K562 (cell line): ENCODE data around the gene FGF21.
A peak's percentile ranks its signal among the peaks of the same experiment; 100 is the strongest.

ENCODE experiments used
- BHLHE40 ChIP-seq: IDR thresholded peaks from 2 replicates; pipeline ENCODE4 v1.6.1; 2011; ENCODE audit warnings: low read length, improper control_type of control experiment
- CBX1 ChIP-seq: sonication (generic); IDR thresholded peaks from 2 replicates; pipeline ENCODE4 v1.6.1; 2016; ENCODE audit warnings: antibody characterized with exemption, low read depth, mild to moderate bottlenecking
- CEBPZ ChIP-seq: fragments of 150-350 bp; IDR thresholded peaks from 2 replicates; pipeline ENCODE4 v1.6.1; 2014; ENCODE audit warnings: low read depth, mild to moderate bottlenecking, low read length, borderline replicate concordance
- CTCF ChIP-seq, 3 experiments: IDR thresholded peaks in 2 of 3; conservative IDR thresholded peaks in 1 of 3; 2 replicates each; pipeline ENCODE4 v1.5.1; 2011 to 2012; ENCODE audit warnings: low read length in 3 of 3, mild to moderate bottlenecking in 3 of 3, control low read depth in 2 of 3, improper control_type of control experiment in 1 of 3, inconsistent platforms in 1 of 3, low read depth in 1 of 3, mixed read lengths in 1 of 3, moderate library complexity in 1 of 3; ENCODE audit not compliant: insufficient read depth in 2 of 3
- EZH2 ChIP-seq: IDR thresholded peaks from 2 replicates; pipeline ENCODE4 v1.6.1; 2012; ENCODE audit warnings: low read depth, mild to moderate bottlenecking, inconsistent platforms, low read length, borderline replicate concordance
- FOXM1 ChIP-seq, 2 experiments: fragments of 450-650 bp in 1 of 2; sonication (generic) in 1 of 2; formaldehyde crosslinking in 1 of 2; IDR thresholded peaks; 2 replicates each; pipeline versions ENCODE4 v1.6.1 to v1.9.0; 2017 to 2022; ENCODE audit warnings: low read depth in 2 of 2, mild to moderate bottlenecking in 2 of 2, missing genetic modification reagents in 1 of 2, moderate library complexity in 1 of 2
- MCM5 ChIP-seq: fragments of 450-650 bp; IDR thresholded peaks from 2 replicates; pipeline ENCODE4 v1.6.1; 2016; ENCODE audit warnings: low read depth
- MYC ChIP-seq, 2 experiments: fragments of 250-450 bp in 1 of 2; sonication (Bioruptor Pico) in 1 of 2; IDR thresholded peaks; 2 replicates each; pipeline versions ENCODE4 v1.5.1 to v1.6.1; 2012 to 2021; ENCODE audit warnings: low read depth in 2 of 2, borderline replicate concordance in 1 of 2, improper control_type of control experiment in 1 of 2, low read length in 1 of 2, mild to moderate bottlenecking in 1 of 2, moderate library complexity in 1 of 2
- NFRKB ChIP-seq: fragments of 450-650 bp; IDR thresholded peaks from 2 replicates; pipeline ENCODE4 v1.6.1; 2016; ENCODE audit warnings: low read depth
- PML ChIP-seq: IDR thresholded peaks from 2 replicates; pipeline ENCODE4 v1.6.1; 2012; ENCODE audit warnings: low read length, inconsistent platforms
- RAD21 ChIP-seq, 2 experiments: fragments of 250-450 bp in 1 of 2; fragments of 450-650 bp in 1 of 2; sonication (Bioruptor Pico) in 1 of 2; formaldehyde crosslinking in 1 of 2; IDR thresholded peaks in 1 of 2; conservative IDR thresholded peaks in 1 of 2; 2 replicates each; pipeline versions ENCODE4 v1.4.0 to v1.8.0; 2020 to 2022; ENCODE audit warnings: mild to moderate bottlenecking in 2 of 2, moderate library complexity in 1 of 2
- ZNF3 ChIP-seq: fragments of 250-450 bp; sonication (Bioruptor Pico); IDR thresholded peaks from 2 replicates; pipeline ENCODE4 v1.5.0; 2021; ENCODE audit warnings: mild to moderate bottlenecking, moderate library complexity
- TF ChIP-seq, protein P1 (sequence below): IDR thresholded peaks from 2 replicates; pipeline ENCODE4 v1.6.1; 2016; ENCODE audit warnings: missing genetic modification characterization, missing compliant biosample characterization

DNA sequence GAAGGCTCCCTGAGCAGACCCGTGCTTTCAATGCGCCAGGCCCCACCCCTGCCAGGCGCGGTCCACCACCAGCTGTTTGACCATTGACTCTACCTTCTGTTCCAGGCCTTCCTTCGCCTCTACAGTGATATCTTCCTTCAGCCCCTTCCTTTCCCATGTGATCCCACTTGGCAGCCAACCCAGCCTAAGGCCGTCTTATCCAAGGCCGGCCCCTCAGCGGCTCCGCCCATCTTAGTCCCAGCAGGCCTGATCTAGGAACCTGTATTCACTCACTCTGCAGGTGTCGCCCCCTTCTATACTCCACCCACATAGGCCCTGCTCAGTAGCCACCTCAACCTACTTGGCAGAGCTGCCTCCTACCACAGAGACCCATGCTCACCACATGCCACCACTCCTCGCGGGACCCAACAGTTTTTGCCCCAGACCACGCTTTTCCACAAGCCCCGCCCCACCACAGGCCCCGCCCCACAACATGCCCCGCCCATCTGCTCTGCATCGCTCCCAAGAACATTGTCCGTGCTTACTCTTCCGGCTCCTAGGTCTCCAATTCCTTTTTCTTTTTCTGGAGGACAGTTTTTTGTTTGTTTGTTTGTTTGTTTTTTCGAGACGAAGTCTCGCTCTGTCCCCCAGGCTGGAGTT is 17.8 kb upstream of the FGF21 start:
- TF ChIP-seq ZNF3: no peak
- TF ChIP-seq CTCF (IDR thresholded peaks at IDR 0.05 in 2 of 3, conservative IDR thresholded peaks at IDR 0.05 in 1 of 3; ENCODE audit: insufficient read depth in 2 of 3, low read depth in 1 of 3, low read length in 3 of 3): no peak
- no peak for TF ChIP-seq EZH2
- TF ChIP-seq RAD21 (CRISPR knock-in tag; conservative IDR thresholded peaks at IDR 0.05 in 1 of 2, IDR thresholded peaks at IDR 0.05 in 1 of 2): no peak
- TF ChIP-seq, protein P1, sequence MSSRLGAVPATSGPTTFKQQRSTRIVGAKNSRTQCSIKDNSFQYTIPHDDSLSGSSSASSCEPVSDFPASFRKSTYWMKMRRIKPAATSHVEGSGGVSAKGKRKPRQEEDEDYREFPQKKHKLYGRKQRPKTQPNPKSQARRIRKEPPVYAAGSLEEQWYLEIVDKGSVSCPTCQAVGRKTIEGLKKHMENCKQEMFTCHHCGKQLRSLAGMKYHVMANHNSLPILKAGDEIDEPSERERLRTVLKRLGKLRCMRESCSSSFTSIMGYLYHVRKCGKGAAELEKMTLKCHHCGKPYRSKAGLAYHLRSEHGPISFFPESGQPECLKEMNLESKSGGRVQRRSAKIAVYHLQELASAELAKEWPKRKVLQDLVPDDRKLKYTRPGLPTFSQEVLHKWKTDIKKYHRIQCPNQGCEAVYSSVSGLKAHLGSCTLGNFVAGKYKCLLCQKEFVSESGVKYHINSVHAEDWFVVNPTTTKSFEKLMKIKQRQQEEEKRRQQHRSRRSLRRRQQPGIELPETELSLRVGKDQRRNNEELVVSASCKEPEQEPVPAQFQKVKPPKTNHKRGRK (tag): no peak
- TF ChIP-seq CBX1: no peak
- TF ChIP-seq MYC (IDR thresholded peaks at IDR 0.05; ENCODE audit: low read depth, low read length): no peak
- 0 out of 2 replicates have a peak, but pooled peaks have one; percentile 12 for TF ChIP-seq MYC (CRISPR knock-in tag; IDR thresholded peaks at IDR 0.05; ENCODE audit: borderline replicate concordance, low read depth)
- TF ChIP-seq BHLHE40: no peak
- TF ChIP-seq NFRKB: no peak
- no peak for TF ChIP-seq MCM5
- TF ChIP-seq PML: no peak
- no peak for TF ChIP-seq FOXM1 (IDR thresholded peaks at IDR 0.05; ENCODE audit: low read depth)
- TF ChIP-seq FOXM1 (CRISPR knock-in tag; IDR thresholded peaks at IDR 0.05; ENCODE audit: low read depth): no peak
- TF ChIP-seq CEBPZ: no peak
